SK-N-SH (cell line): Measurements from ENCODE around the gene RBP3.

ENCODE experiments used
- ELF1 ChIP-seq: IDR thresholded peaks from 2 replicates; pipeline ENCODE4 v1.4.0; 2012
- EP300 ChIP-seq, 2 experiments: IDR thresholded peaks; 2 replicates each; pipeline versions ENCODE4 v1.4.0 to v1.6.1; 2012; ENCODE audit warnings: borderline replicate concordance in 1 of 2, low read depth in 1 of 2, low read length in 1 of 2
- FOXJ3 ChIP-seq: sonication (generic); formaldehyde crosslinking; IDR thresholded peaks from 2 replicates; pipeline ENCODE4 v1.5.1; 2020; ENCODE audit warnings: mild to moderate bottlenecking, missing genetic modification reagents
- JUND ChIP-seq: IDR thresholded peaks from 2 replicates; pipeline ENCODE4 v1.4.0; 2012
- POLR2AphosphoS5 ChIP-seq: IDR thresholded peaks from 2 replicates; pipeline ENCODE4 v1.6.1; 2012; ENCODE audit warnings: low read depth, low read length
- RAD21 ChIP-seq: IDR thresholded peaks from 2 replicates; pipeline ENCODE4 v1.6.1; 2012; ENCODE audit warnings: mild to moderate bottlenecking, low read length
- SMC3 ChIP-seq: IDR thresholded peaks from 2 replicates; pipeline ENCODE4 v1.6.1; 2012; ENCODE audit warnings: low read depth, low read length, improper control_type of control experiment
- TCF12 ChIP-seq: IDR thresholded peaks from 2 replicates; pipeline ENCODE4 v1.4.0; 2012
- TF ChIP-seq, protein P1 (sequence below): fragments of 200-600 bp; sonication (generic); IDR thresholded peaks from 2 replicates; pipeline ENCODE4 v1.6.1; 2017; ENCODE audit warnings: antibody characterized with exemption, mild to moderate bottlenecking, moderate library complexity

DNA sequence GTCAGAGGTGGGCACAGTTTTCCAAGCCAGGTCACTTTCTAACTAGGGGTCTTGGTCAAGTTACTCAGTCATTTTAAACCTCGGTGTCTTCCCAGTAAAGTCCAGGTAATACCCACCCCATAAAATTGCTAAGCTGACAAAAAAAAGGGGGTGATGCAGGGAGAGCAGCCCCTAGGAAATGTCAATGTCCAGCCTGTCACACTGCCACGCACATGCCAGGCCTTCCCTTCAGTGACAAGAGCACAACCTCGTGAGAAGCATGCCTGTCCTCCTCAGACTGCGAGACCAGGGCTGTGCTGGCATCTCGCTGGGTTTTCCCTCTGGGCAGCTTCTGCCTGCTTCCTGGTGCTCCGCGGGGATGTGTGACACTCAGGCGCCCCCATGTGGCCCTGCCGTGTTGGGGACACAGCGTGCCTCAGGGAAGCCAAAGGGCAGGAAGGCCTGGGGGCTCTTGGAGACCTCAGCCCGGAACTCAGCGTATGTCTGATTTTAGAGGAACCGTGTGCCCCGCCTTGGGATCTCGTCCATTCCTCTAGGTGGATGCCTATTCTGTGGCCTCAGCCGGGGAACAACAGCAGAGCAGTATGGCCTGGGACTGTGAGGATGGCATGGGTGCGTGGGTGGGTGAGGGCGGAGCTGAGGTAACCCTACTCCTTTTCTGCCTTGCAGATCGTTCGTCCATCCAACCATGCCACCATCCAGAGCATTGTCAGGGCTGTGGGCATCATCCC is 36.1 kb upstream of the RBP3 start:
- TF ChIP-seq, protein P1, sequence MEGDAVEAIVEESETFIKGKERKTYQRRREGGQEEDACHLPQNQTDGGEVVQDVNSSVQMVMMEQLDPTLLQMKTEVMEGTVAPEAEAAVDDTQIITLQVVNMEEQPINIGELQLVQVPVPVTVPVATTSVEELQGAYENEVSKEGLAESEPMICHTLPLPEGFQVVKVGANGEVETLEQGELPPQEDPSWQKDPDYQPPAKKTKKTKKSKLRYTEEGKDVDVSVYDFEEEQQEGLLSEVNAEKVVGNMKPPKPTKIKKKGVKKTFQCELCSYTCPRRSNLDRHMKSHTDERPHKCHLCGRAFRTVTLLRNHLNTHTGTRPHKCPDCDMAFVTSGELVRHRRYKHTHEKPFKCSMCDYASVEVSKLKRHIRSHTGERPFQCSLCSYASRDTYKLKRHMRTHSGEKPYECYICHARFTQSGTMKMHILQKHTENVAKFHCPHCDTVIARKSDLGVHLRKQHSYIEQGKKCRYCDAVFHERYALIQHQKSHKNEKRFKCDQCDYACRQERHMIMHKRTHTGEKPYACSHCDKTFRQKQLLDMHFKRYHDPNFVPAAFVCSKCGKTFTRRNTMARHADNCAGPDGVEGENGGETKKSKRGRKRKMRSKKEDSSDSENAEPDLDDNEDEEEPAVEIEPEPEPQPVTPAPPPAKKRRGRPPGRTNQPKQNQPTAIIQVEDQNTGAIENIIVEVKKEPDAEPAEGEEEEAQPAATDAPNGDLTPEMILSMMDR: peak; percentile 80
- TF ChIP-seq ELF1: 0 out of 2 replicates have a peak, but pooled peaks have one; percentile 20
- TF ChIP-seq POLR2AphosphoS5: no peak
- peak; percentile 96 for TF ChIP-seq SMC3
- no peak for TF ChIP-seq JUND
- TF ChIP-seq EP300 (IDR thresholded peaks at IDR 0.05; ENCODE audit: borderline replicate concordance in 1 of 2, low read depth in 1 of 2, low read length in 1 of 2): no peak
- TF ChIP-seq RAD21: peak; percentile 97
- TF ChIP-seq FOXJ3 (CRISPR knock-in tag): 0 out of 2 replicates have a peak, but pooled peaks have one; percentile 9
- TF ChIP-seq TCF12: no peak
